PFSK-1 (cell line): Measurements from ENCODE around the gene PERM1.

Experiments
- POLR2AphosphoS5 ChIP-seq: IDR thresholded peaks from 2 replicates; pipeline ENCODE4 v1.6.1; 2012; ENCODE audit warnings: low read depth, mild to moderate bottlenecking, control low read depth, low read length, moderate library complexity
- SIN3A ChIP-seq: IDR thresholded peaks from 2 replicates; pipeline ENCODE4 v1.6.1; 2012; ENCODE audit warnings: mild to moderate bottlenecking, low read length, moderate library complexity, borderline replicate concordance; ENCODE audit not compliant: insufficient read depth

DNA sequence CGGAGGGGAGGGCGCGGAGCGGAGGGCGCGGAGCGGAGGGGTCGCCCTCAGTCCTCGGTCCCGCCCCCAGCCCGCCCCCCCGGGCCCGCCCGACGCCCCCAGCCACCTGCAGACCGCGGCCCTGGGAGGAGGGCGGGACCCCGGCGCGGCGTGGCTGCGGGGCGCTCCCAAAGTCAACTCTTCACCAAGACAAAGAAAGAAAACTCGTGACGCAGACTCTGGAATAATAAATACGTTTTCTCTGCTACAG, 16.8 kb upstream of the PERM1 start:
- TF ChIP-seq SIN3A (no peak), POLR2AphosphoS5 (no peak)
